ENCODE measurements around the gene MARCKS.

DNA sequence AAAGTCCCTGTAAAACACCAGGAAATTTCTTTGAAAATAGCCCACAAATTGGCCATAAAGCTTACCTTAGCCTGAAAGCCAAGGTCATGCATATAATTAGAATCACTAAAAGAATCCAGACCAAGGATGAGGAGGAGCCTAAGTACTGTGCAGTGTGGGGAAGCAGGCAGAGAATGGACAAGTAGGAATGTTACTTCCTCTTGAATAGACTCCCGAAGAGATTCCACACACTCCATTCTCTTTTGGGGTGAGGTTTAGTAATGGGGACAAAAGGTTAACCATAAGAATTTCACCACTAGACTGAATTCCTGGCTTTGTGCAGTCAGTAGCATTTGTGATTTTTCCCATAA is 27.5 kb upstream of the MARCKS start:
- TF ChIP-seq, protein P1, sequence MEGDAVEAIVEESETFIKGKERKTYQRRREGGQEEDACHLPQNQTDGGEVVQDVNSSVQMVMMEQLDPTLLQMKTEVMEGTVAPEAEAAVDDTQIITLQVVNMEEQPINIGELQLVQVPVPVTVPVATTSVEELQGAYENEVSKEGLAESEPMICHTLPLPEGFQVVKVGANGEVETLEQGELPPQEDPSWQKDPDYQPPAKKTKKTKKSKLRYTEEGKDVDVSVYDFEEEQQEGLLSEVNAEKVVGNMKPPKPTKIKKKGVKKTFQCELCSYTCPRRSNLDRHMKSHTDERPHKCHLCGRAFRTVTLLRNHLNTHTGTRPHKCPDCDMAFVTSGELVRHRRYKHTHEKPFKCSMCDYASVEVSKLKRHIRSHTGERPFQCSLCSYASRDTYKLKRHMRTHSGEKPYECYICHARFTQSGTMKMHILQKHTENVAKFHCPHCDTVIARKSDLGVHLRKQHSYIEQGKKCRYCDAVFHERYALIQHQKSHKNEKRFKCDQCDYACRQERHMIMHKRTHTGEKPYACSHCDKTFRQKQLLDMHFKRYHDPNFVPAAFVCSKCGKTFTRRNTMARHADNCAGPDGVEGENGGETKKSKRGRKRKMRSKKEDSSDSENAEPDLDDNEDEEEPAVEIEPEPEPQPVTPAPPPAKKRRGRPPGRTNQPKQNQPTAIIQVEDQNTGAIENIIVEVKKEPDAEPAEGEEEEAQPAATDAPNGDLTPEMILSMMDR (IDR thresholded peaks at IDR 0.05), result no peak
- TF ChIP-seq POLR2A (IDR thresholded peaks at IDR 0.05), result no peak
- TF ChIP-seq EP300 (IDR thresholded peaks at IDR 0.05), result no peak
